Right kidney (tissue), 1 donor: Measurements from ENCODE around the gene CCNL1.
"Not testable (repeated sequence)": the region's sequence is repeated elsewhere in the genome, so short reads cannot be mapped to it uniquely, and the experiment has no call there.

ENCODE experiments used
- DNase-seq: peaks from one replicate; pipeline ENCODE4 v3.0.0-alpha.2; 2016

Gene CCNL1

GRCh38 chr3:157173343-157173742 lies 13.4 kb upstream of the CCNL1 start:
- DNase-seq, result not testable (repeated sequence)

- DNase-seq, result no peak
These were observed 12.8 kb upstream of the CCNL1 start for GRCh38 chr3:157172746-157173145.

GRCh38 chr3:157170861-157171260 lies 10.9 kb upstream of the CCNL1 start:
- DNase-seq, result no peak

- DNase-seq, result no peak
These were observed 7.6 kb upstream of the CCNL1 start for GRCh38 chr3:157167371-157168042.

- DNase-seq, result peak; percentile 13
These were observed 6.6 kb upstream of the CCNL1 start for GRCh38 chr3:157166561-157166960.

GRCh38 chr3:157166115-157166514 lies 6.2 kb upstream of the CCNL1 start:
- no peak for DNase-seq

GRCh38 chr3:157163217-157163953 lies 3.4 kb upstream of the CCNL1 start:
- DNase-seq, result no peak

- not testable (repeated sequence) for DNase-seq
These were observed 2.7 kb upstream of the CCNL1 start for GRCh38 chr3:157162620-157163019.

GRCh38 chr3:157160658-157161424 lies 894 bp upstream of the CCNL1 start:
- DNase-seq, result no peak

GRCh38 chr3:157159037-157159761 lies 748 bp downstream of the CCNL1 start:
- no peak for DNase-seq

- no peak for DNase-seq
These were observed 2.1 kb downstream of the CCNL1 start for GRCh38 chr3:157157836-157158235.

GRCh38 chr3:157156837-157157635 lies 2.9 kb downstream of the CCNL1 start:
- no peak for DNase-seq

- DNase-seq, result no peak
These were observed 4.4 kb downstream of the CCNL1 start for GRCh38 chr3:157155591-157155990.

- DNase-seq, result no peak
These were observed 5.2 kb downstream of the CCNL1 start for GRCh38 chr3:157154563-157155330.

- DNase-seq, result no peak
These were observed 7.0 kb downstream of the CCNL1 start for GRCh38 chr3:157152930-157153329.

GRCh38 chr3:157152438-157152837 lies 7.5 kb downstream of the CCNL1 start:
- no peak for DNase-seq

- DNase-seq, result no peak
These were observed 8.3 kb downstream of the CCNL1 start for GRCh38 chr3:157151627-157152026.

GRCh38 chr3:157151151-157151550 lies 8.8 kb downstream of the CCNL1 start:
- no peak for DNase-seq

- DNase-seq, result no peak
These were observed 10.7 kb downstream of the CCNL1 start for GRCh38 chr3:157149136-157149696.

GRCh38 chr3:157148196-157148889 lies 11.6 kb downstream of the CCNL1 start:
- DNase-seq, result no peak
